Adrenal gland (tissue), 5 donors: Measurements from ENCODE around the gene CUEDC1.

ENCODE experiments used
- CTCF ChIP-seq, 6 experiments: fragments of 450-650 bp in 4 of 6; fragments of 200-600 bp in 2 of 6; sonication (generic) in 1 of 6; IDR thresholded peaks; 1 replicate in 5 of 6; 2 replicates in 1 of 6; pipeline versions ENCODE4 v1.5.1 to v1.8.0; 2016 to 2021; ENCODE audit warnings: antibody characterized with exemption in 6 of 6, mild to moderate bottlenecking in 2 of 6, moderate library complexity in 1 of 6
- POLR2A ChIP-seq, 2 donors: fragments of 450-650 bp; IDR thresholded peaks; one replicate each; pipeline ENCODE4 v1.6.1; 2017; ENCODE audit warnings: antibody characterized with exemption in 2 of 2, mild to moderate bottlenecking in 2 of 2, moderate library complexity in 1 of 2
- donor health status: DM: no; HTN: no; CAD: no.

- TF ChIP-seq CTCF (IDR thresholded peaks at IDR 0.05) (no peak), POLR2A (IDR thresholded peaks at IDR 0.05) (no peak)
Observed at GRCh38 chr17:57888311-57889216, 66.6 kb downstream of the CUEDC1 start.
